NCI-H748 treated with DMSO at 0.1 percent for 48 hours (cell line): ENCODE measurements around the gene TAS2R41.

Experiments
- DNase-seq: peaks from one replicate; lab custom pipeline; 2025; lab: John Stamatoyannopoulos, UW

The TAS2R41 gene

DNA sequence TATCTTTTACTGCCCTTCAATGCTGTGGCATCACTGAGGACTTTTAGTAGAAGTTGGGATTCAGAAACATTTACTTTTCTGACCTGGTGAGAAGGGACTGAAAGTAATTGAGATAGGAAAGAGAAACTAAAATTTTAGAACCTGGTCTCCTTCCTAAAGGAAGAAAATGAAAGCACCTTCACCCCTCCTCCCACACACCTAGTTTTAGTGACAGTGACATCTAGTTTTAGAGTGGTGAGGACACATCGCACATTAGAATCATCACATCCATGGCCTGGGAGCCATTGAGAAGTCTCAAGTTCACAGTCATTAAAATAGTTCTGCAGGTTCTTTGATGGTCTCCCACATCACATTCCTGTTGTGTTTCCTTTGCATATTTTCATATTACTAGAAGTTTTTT is 16.1 kb downstream of the TAS2R41 start:
- DNase-seq, result no peak

DNA sequence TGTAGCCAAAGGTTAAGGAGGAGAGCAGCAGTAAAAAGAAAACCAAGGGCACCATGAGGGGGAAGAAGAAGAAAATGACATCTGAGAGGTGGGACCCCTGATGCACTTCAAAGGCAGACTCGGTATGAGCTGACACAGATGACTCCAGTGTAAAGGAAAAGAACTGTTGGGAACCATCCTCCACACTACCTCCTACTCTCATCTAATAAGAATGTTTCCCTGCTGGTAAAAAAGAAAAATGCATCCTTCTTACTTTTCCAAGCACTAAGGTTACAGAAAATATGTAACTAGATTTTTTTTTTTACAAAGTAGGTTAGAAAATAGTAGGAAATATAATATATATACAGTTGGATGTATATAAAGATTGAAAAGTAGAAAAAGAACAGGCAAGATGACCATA is 16.9 kb downstream of the TAS2R41 start:
- DNase-seq, result no peak

- DNase-seq, result no peak
These were observed 18.2 kb downstream of the TAS2R41 start for GRCh38 chr7:143495851-143496250.

GRCh38 chr7:143496263-143496662 is 18.6 kb downstream of the TAS2R41 start:
- no peak for DNase-seq

- DNase-seq, result no peak
These were observed 19.5 kb downstream of the TAS2R41 start for GRCh38 chr7:143497008-143497795.

DNA sequence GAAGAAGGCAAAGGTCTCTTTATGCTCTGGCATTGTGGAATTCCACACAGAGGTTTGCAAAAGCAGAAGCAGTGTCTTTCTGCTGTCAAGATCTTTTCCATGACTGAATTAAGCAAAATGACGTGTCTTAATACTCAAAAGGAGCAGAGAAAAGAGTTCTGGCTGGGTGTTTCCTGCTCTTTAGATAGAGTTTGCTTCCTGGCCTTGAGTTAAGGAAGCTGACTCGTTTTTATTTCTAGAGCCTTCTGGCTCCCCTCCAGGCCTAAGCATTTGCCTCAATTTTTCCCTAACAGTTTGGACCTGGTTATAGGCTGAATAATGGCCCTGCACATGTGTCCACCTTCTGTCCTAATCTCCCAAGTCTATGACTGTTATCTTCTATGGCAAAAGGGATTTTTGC is 21.6 kb downstream of the TAS2R41 start:
- no peak for DNase-seq

DNA sequence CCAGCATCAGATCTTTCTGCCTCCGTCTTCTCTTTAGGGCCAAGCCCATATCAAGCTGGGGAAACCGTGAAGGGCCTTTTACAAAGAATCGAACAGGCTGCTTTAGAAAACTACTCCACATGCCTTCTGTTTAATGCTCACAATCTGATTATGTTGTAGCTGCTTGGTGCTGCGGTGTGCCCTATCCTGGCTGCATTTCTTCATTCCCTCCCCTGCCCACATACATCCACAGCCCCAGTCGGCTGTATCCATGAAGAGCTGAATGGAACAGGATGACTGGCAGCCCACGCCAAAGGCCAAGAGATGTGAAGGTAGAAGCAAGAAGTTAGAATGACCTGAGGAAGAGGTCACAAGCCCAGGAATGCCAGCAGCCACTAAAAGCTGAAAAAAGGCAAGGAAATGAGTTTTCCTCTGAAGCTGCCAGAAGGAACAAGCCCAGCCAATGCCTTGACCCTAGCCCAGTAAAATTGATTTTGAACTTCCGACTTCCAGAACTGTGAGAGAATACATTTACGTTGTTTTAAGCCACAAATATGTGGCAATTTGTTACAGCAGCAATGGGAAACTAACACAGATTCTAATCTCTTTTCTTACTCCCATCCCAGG is 22.2 kb downstream of the TAS2R41 start:
- DNase-seq, result no peak

GRCh38 chr7:143503261-143503660 is 25.6 kb downstream of the TAS2R41 start:
- DNase-seq, result no peak

DNA sequence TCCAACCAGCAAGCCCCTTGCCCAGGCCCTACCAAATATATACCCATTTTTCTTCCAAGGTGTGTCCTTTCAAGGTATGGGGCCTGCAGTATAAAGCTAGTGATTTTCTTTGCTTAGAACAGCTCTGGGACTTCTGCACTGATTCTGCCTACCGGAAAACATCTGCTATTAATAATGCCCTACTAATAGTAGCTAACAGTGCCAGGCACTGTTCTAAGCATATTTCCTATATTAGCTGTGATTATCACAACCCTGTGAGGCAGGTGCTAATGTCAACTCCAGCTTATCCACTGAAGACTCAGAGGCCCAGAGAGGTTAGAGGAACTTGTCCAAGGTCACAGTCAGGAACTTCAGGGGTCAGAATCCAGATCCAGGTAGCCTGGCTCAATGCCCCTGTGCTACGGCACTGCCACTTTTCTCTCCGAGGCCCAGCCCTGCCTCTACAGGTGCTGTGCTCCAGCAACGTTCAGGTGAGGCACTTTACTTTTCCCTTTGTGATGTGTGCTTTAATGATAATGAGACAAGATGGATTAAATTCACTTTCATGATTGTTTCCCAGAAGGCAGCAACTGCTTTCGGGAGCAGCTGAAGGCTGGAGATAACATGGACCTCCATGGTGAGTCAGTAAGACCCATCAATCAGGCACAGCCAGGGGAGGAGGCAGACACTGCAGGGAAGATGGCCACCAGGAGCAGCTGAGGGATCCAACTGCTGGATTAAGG is 26.7 kb downstream of the TAS2R41 start:
- no peak for DNase-seq

DNA sequence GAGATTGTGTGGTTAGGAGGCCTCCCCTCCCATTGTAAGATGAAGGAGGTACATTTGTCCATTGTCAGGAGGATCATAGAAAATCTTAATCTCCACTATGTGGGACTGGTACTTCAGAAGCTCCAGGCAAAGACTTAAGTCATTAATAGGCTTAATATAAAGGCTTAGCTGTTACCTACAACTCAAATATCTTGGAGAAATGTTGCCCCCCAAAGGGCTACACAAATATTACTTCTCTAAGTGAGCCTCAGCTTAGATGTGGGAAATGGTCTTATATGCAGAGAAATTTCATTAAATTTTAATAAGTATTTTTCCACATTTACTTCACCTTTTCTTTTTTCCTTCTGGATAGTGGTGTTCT is 27.2 kb downstream of the TAS2R41 start:
- DNase-seq, result no peak

DNA sequence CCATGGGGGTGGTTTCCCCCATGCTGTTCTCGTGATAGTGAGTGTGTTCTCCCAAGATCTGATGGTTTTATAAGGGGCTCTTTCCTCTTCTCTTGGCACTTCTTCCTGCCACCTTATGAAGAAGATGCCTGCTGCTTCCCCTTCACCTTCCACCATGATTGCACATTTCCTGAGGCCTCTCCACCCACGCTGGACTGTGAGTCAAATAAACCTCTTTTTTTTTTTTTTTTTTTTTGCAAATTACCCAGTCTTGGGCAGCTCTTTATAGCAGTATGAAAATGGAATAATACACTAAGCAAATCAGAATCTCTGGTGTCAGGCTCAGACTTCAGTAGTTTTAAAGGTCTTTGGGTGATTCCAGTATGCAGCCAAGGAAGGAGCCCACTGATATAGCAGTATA is 28.2 kb downstream of the TAS2R41 start:
- DNase-seq, result no peak

- DNase-seq, result no peak
These were observed 29.4 kb downstream of the TAS2R41 start for GRCh38 chr7:143507094-143507518.

GRCh38 chr7:143507534-143508055 is 29.9 kb downstream of the TAS2R41 start:
- no peak for DNase-seq

DNA sequence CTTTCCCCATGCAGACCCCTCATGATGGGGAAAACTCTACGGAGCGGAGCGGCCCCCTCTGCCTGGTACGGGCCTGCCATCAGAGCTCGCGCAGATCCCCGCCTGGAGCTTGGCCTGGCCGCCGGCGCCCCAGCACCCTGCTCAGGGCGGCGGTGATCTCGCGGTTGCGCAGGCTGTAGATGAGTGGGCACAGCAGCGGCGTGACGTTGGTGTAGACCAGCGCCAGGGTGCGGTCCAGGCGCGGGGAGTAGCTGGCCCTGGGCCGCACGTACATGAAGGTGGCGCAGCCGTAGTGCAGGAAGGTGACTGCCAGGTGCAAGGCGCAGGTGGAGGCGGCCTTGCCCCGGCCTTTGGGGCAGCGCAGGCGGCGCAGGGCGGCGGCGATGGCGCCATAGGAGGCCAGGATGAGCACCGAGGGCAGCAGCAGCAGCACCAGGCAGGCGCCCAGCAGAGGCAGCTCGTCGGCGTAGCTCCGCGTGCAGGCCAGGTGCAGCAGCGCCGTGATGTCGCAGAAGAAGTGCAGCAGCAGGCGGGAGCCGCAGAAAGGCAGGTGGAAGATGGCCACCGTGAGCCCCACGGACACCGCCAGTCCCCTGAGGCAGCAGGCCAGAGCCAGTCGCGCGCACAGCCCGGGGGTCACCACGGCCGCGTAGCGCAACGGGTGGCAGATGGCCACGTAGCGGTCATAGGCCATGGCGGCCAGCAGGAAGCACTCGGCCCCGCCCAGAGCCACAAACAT is 33.4 kb downstream of the TAS2R41 start:
- no peak for DNase-seq

GRCh38 chr7:143511593-143512047 is 33.9 kb downstream of the TAS2R41 start:
- no peak for DNase-seq

- DNase-seq, result no peak
These were observed 35.0 kb downstream of the TAS2R41 start for GRCh38 chr7:143512488-143513340.

GRCh38 chr7:143514487-143514886 is 36.8 kb downstream of the TAS2R41 start:
- no peak for DNase-seq

DNA sequence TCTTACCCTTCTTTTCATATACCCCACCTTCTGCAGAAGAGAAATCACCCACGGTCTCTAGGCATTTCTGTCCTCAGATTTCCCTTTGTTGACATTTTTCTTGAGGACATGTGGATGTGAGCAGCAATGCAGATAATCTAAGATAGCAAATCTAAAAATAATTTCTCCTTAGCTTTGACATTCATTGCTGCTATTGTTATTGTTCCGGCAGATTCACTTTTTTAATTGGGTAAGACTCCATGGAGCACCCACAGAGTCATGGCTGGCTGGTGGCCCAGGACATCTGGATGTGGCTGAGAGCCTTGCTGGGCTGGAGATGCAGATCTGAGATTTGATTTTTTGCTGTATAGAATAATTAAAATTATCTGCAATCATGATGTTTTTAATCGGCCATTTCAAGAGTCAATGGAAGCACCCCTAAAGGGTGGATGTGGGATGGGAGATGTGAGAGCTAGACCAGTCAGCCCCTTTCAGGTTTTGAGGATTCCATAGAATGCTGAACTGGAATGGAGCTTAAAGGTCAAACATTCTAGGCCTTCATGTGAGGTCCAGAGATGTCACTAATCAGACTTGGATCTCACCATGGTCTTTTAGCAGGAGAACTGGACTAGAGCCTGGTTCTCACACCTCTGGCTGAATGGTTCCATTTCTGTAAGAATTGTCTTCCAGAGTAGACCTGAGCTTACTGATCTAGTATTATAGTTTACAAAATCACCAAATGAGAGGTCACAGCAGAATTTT is 37.5 kb downstream of the TAS2R41 start:
- DNase-seq, result no peak

- no peak for DNase-seq
These were observed 39.3 kb downstream of the TAS2R41 start for GRCh38 chr7:143516981-143517380.

DNA sequence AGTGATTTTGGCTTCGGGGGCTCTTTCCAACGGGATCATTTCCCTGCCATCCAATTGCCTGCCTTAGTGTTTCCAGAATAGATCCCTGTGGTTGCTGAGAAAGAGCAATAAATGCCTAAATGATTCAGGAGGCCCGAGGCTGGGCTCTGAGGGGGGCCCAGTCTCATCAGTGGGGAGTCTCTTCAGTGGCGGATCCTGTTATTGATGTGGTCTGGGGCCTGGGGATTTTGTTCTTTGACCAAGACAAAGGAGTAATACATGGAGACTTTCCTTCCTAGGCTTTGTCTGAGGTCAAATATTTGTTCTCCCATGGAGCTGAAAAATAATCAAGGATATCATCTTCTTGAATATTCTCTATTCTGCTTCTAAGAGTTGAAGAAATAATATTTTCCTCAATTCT is 40.8 kb downstream of the TAS2R41 start:
- DNase-seq, result no peak
